ENCODE measurements around the gene GNAS. TPM values are rescaled to one million over a fixed set of nuclear protein-coding genes. Genes with fewer than 3 reads are reported as not detected.

GNAS gene
- total RNA-seq, 1 donor from 2014 or later, result 1,173 TPM

DNA sequence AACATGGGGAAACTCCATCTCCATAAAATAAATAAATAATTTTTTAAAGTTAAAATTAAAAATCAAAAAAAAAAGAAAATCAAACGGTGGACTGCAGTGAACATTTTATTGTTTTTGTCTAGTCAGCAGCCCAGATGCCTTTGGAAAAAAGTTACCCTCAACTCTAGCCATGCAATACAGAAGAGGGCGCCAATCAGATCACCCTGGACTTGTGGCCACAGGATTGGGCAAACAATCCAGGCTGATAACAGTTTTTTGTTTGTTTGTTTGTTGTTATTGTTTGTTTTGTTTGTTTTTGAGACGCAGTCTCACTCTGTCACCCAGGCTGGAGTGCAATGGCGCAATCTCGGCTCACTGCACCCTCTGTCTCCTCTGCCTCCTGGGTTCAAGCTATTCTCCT lies 98.1 kb downstream of the GNAS start:
- Mint-ChIP-seq H3K27ac (ENCODE audit: unreplicated experiment) (no peak overlapping the region), H3K27me3 (ENCODE audit: unreplicated experiment) (peaks cover 42% of the 10 kb centered on the region), H3K9me3 (ENCODE audit: unreplicated experiment) (peaks cover 7% of the 10 kb centered on the region), H3K4me3 (ENCODE audit: unreplicated experiment) (no peak overlapping the region), H3K4me1 (ENCODE audit: unreplicated experiment) (no peaks in the 10 kb centered on the region), H3K36me3 (ENCODE audit: unreplicated experiment) (no peaks in the 10 kb centered on the region)
- TF ChIP-seq, protein P1, sequence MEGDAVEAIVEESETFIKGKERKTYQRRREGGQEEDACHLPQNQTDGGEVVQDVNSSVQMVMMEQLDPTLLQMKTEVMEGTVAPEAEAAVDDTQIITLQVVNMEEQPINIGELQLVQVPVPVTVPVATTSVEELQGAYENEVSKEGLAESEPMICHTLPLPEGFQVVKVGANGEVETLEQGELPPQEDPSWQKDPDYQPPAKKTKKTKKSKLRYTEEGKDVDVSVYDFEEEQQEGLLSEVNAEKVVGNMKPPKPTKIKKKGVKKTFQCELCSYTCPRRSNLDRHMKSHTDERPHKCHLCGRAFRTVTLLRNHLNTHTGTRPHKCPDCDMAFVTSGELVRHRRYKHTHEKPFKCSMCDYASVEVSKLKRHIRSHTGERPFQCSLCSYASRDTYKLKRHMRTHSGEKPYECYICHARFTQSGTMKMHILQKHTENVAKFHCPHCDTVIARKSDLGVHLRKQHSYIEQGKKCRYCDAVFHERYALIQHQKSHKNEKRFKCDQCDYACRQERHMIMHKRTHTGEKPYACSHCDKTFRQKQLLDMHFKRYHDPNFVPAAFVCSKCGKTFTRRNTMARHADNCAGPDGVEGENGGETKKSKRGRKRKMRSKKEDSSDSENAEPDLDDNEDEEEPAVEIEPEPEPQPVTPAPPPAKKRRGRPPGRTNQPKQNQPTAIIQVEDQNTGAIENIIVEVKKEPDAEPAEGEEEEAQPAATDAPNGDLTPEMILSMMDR (IDR thresholded peaks at IDR 0.05), result no peak
- DNase-seq (ENCODE audit: extremely low spot score, unreplicated experiment), result no peak

DNA sequence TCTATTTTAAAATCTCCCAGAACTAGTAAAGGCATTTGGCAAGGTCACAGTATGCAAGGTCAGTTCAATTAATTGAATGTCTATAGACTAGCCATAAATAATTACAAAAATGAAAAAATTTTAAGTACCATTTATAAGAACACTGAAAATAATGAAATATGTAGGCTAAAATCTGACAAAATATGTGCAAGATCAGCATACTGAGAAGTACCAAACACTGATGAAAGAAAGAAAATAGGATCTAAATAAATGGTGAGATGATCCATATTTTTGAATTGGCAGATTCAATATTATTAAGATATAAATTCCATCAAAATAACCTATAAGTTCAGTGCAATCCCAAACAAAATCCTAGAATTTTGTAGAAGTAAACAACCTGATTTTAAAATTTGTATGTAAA lies 100.5 kb downstream of the GNAS start:
- H3K4me3 Mint-ChIP-seq (ENCODE audit: unreplicated experiment), result no peak overlapping the region
- no peak for DNase-seq (ENCODE audit: extremely low spot score, unreplicated experiment)
- H3K4me1 Mint-ChIP-seq (ENCODE audit: unreplicated experiment), result no peaks in the 10 kb centered on the region
- TF ChIP-seq, protein P1 (IDR thresholded peaks at IDR 0.05), result no peak
- H3K27ac Mint-ChIP-seq (ENCODE audit: unreplicated experiment), result no peak overlapping the region
- H3K27me3 Mint-ChIP-seq (ENCODE audit: unreplicated experiment), result peaks cover 39% of the 10 kb centered on the region
- H3K36me3 Mint-ChIP-seq (ENCODE audit: unreplicated experiment), result no peaks in the 10 kb centered on the region
- H3K9me3 Mint-ChIP-seq (ENCODE audit: unreplicated experiment), result peaks cover 7% of the 10 kb centered on the region

DNA sequence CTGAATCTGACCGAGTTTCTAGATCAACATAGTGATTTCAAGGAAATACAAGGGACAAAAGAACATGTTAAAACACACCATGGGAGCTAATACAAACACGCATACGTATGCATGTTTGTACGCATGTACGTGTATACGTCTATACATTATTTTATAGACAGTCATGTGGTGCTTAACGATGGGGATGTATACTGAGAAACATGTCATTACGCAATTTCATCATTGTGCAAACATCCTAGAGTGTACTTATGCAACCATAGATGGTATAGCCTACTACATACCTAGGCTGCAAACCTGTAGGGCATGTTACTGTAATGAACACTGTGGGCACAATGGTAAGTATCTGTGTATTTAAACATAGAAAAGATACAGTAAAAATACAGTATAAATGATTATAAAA lies 103.6 kb downstream of the GNAS start:
- Mint-ChIP-seq H3K9me3 (ENCODE audit: unreplicated experiment) (peaks cover 7% of the 10 kb centered on the region), H3K4me3 (ENCODE audit: unreplicated experiment) (no peak overlapping the region), H3K27ac (ENCODE audit: unreplicated experiment) (no peak overlapping the region), H3K36me3 (ENCODE audit: unreplicated experiment) (no peaks in the 10 kb centered on the region), H3K27me3 (ENCODE audit: unreplicated experiment) (peaks cover 30% of the 10 kb centered on the region), H3K4me1 (ENCODE audit: unreplicated experiment) (no peaks in the 10 kb centered on the region)
- TF ChIP-seq, protein P1 (IDR thresholded peaks at IDR 0.05), result no peak
- no peak for DNase-seq (ENCODE audit: extremely low spot score, unreplicated experiment)

DNA sequence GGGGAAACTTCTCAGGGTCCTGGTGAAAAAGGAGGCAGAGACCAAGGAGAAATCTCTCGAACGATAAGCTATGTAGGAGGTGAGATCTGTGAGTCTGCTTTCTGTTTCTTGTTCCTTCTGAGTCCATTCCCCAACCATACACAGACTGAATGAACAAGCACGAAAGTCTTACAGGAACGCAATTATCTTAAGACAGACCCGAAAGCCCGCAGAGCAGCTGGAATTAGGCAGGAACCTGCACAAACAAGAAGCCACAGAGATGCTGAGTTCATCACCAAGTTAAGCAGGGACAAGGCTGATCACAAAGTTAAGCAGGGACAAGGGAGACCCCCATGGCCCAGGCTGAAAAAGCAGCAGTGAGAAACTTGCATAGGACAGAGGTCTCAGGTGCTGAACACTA lies 107.1 kb downstream of the GNAS start:
- no peak for DNase-seq (ENCODE audit: extremely low spot score, unreplicated experiment)
- Mint-ChIP-seq H3K9me3 (ENCODE audit: unreplicated experiment) (no peaks in the 10 kb centered on the region), H3K27me3 (ENCODE audit: unreplicated experiment) (peaks cover 24% of the 10 kb centered on the region), H3K27ac (ENCODE audit: unreplicated experiment) (no peak overlapping the region), H3K36me3 (ENCODE audit: unreplicated experiment) (no peaks in the 10 kb centered on the region), H3K4me3 (ENCODE audit: unreplicated experiment) (no peak overlapping the region), H3K4me1 (ENCODE audit: unreplicated experiment) (no peaks in the 10 kb centered on the region)
- TF ChIP-seq, protein P1 (IDR thresholded peaks at IDR 0.05), result no peak

Small RNA genes lying within 50 kb of the gene (microRNA-seq; reads per million reads assigned to microRNA genes)
- not detected for gene MIR298 (ENCODE audit: unreplicated experiment)

Other genes with a start within 250 kb of the GNAS start
- gene STX16, start 201.4 kb upstream of the GNAS start, total RNA-seq, result 66.9 and 67.0 TPM in 2 replicates
- gene NPEPL1, start 159.9 kb upstream of the GNAS start, total RNA-seq, result 13.1 and 13.6 TPM in 2 replicates
- gene GNAS-AS1, start 1.8 kb upstream of the GNAS start, total RNA-seq, result 1.5 and 2.0 TPM in 2 replicates
- 60.9 and 64.5 TPM in 2 replicates for gene NELFCD, start 128.5 kb downstream of the GNAS start, total RNA-seq
- gene CTSZ, start 154.5 kb downstream of the GNAS start, total RNA-seq, result 17.2 and 17.5 TPM in 2 replicates
- not detected in 2 replicates for gene TUBB1, start 166.7 kb downstream of the GNAS start, total RNA-seq
- gene ATP5F1E, start 179.6 kb downstream of the GNAS start, total RNA-seq, result 66.7 and 68.2 TPM in 2 replicates
- gene PRELID3B, start 190.1 kb downstream of the GNAS start, total RNA-seq, result 38.8 and 45.1 TPM in 2 replicates